Measurements from ENCODE around the gene ATXN2.
"Not testable (repeated sequence)": the region's sequence is repeated elsewhere in the genome, so short reads cannot be mapped to it uniquely, and the experiment has no call there.

Gene ATXN2

GRCh38 chr12:111598637-111599452, at the start of gene ATXN2:
TSS of gene ATXN2 (minus strand) at chr12:111599315. CDS start at chr12:111599034, 281 bp downstream.
- no peak for DNase-seq

GRCh38 chr12:111645433-111645832, 46.3 kb upstream of the ATXN2 start:
- DNase-seq: peak; percentile 90

- DNase-seq: no peak
Observed at GRCh38 chr12:111643427-111643826, 44.3 kb upstream of the ATXN2 start.

- no peak for DNase-seq
Observed at GRCh38 chr12:111642681-111643426, 43.7 kb upstream of the ATXN2 start.

GRCh38 chr12:111640506-111640905, 41.4 kb upstream of the ATXN2 start:
- DNase-seq: no peak

- no peak for DNase-seq
Observed at GRCh38 chr12:111638556-111638955, 39.4 kb upstream of the ATXN2 start.

- peak; percentile 94 for DNase-seq
Observed at GRCh38 chr12:111636209-111636945, 37.3 kb upstream of the ATXN2 start.

- no peak for DNase-seq
Observed at GRCh38 chr12:111635524-111635923, 36.4 kb upstream of the ATXN2 start.

GRCh38 chr12:111628505-111629260, 29.6 kb upstream of the ATXN2 start:
- DNase-seq: no peak

GRCh38 chr12:111626230-111626629, 27.1 kb upstream of the ATXN2 start:
- no peak for DNase-seq

GRCh38 chr12:111624540-111624939, 25.4 kb upstream of the ATXN2 start:
- peak; percentile 84 for DNase-seq

GRCh38 chr12:111617841-111618240, 18.7 kb upstream of the ATXN2 start:
- DNase-seq: not testable (repeated sequence)

GRCh38 chr12:111616177-111616623, 17.1 kb upstream of the ATXN2 start:
- no peak for DNase-seq

GRCh38 chr12:111607239-111607638, 8.1 kb upstream of the ATXN2 start:
- no peak for DNase-seq

- no peak for DNase-seq
Observed at GRCh38 chr12:111606767-111607230, 7.7 kb upstream of the ATXN2 start.

- no peak for DNase-seq
Observed at GRCh38 chr12:111605911-111606766, 7.0 kb upstream of the ATXN2 start.

- not testable (repeated sequence) for DNase-seq
Observed at GRCh38 chr12:111602857-111603256, 3.7 kb upstream of the ATXN2 start.

GRCh38 chr12:111602348-111602747, 3.2 kb upstream of the ATXN2 start:
- DNase-seq: no peak

GRCh38 chr12:111600986-111601385, 1.9 kb upstream of the ATXN2 start:
- not testable (repeated sequence) for DNase-seq

GRCh38 chr12:111600205-111600642, 1.1 kb upstream of the ATXN2 start:
- DNase-seq: no peak

Data from islet precursor cell (in vitro differentiated cells).